Measurements from ENCODE around the gene LMF2. TPM values are rescaled to one million over a fixed set of nuclear protein-coding genes. Genes with fewer than 3 reads are reported as not detected.
A peak's percentile ranks its signal among the peaks of the same experiment; 100 is the strongest.

Gene LMF2
- total and polyA plus RNA-seq, 2 of the 4 experiments (the other 2 are of a cell fraction) = 16.8 to 82.6 TPM

GRCh38 chr22:50485221-50486131, 22.0 kb downstream of the LMF2 start:
- H3K79me1 ChIP-seq (ENCODE audit: low read depth in 1 of 2, low read length in 2 of 2) = peaks cover 0 to 3% of the 10 kb centered on the region in 2 experiments; a peak in 1 of 4 replicates
- no peaks in the 10 kb centered on the region for H3K4me1 ChIP-seq (ENCODE audit: control insufficient read depth, insufficient read depth, low read length)
- H3K9ac ChIP-seq (ENCODE audit: low read depth, low read length) = no peak overlapping the region
- H4K20me1 ChIP-seq (ENCODE audit: insufficient read depth, low read length) = no peaks in the 10 kb centered on the region; the same call in 1 of the 2 replicates
- H3K18ac ChIP-seq (ENCODE audit: low read depth, low read length) = no peak overlapping the region
- no peak for ATAC-seq (ENCODE audit: low read depth)
- H4K8ac ChIP-seq (ENCODE audit: low read depth in 2 of 2, low read length in 2 of 2) = no peak overlapping the region
- H3K23ac ChIP-seq (ENCODE audit: low read depth, low read length) = no peak overlapping the region
- DNase-seq = no peak
- H3K36me3 ChIP-seq (ENCODE audit: control insufficient read depth, insufficient read depth, low read length) = peaks cover 4% of the 10 kb centered on the region; the same call in 1 of the 2 replicates
- no peak overlapping the region for H4K91ac ChIP-seq (ENCODE audit: insufficient read depth, low read depth, low read length)
- intact Hi-C loops (cut with micrococcal nuclease) = no loop called here
- H3K9me3 ChIP-seq (ENCODE audit: control insufficient read depth, insufficient read depth, low read length) = no peaks in the 10 kb centered on the region
- H3K14ac ChIP-seq (replicated peaks; ENCODE audit: low read depth, low read length) = no peak overlapping the region
- TF ChIP-seq SMC3 (IDR thresholded peaks at IDR 0.05; ENCODE audit: low read depth, low read length) (no peak), BHLHE40 (IDR thresholded peaks at IDR 0.05; ENCODE audit: low read depth, low read length) (peak; percentile 23; the same call in 1 of the 2 replicates)
- TF ChIP-seq, protein P1, sequence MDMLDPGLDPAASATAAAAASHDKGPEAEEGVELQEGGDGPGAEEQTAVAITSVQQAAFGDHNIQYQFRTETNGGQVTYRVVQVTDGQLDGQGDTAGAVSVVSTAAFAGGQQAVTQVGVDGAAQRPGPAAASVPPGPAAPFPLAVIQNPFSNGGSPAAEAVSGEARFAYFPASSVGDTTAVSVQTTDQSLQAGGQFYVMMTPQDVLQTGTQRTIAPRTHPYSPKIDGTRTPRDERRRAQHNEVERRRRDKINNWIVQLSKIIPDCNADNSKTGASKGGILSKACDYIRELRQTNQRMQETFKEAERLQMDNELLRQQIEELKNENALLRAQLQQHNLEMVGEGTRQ (IDR thresholded peaks at IDR 0.05; ENCODE audit: low read depth, low read length) = 0 out of 2 replicates have a peak, but pooled peaks have one; percentile 29
- POLR2A ChIA-PET (ENCODE audit: unreplicated experiment) = no interaction called here
- H3K9me1 ChIP-seq (ENCODE audit: insufficient read depth, low read length) = no peaks in the 10 kb centered on the region
- H2AK5ac ChIP-seq (ENCODE audit: low read depth, low read length) = no peak overlapping the region
- H3K4me3 ChIP-seq (ENCODE audit: insufficient read depth, low read depth, low read length) = no peak overlapping the region
- H3K56ac ChIP-seq (ENCODE audit: extremely low read depth, insufficient read depth, low read length) = no peak overlapping the region
- H2BK120ac ChIP-seq (ENCODE audit: low read depth, low read length) = no peak overlapping the region
- BruUV-seq (replicated peaks) = no TSS peak
- H3K4me2 ChIP-seq (ENCODE audit: low read depth, low read length) = no peak overlapping the region
- dilution Hi-C loops (cut with HindIII; ENCODE audit: low sequenced_read_pairs, unreplicated experiment) = no loop called here
- peak overlapping the region; percentile 37 for H2AK9ac ChIP-seq (replicated peaks; ENCODE audit: low read depth, low read length, poor library complexity)
- CTCF ChIA-PET = no interaction called here
- no peak overlapping the region for H3K27ac ChIP-seq (ENCODE audit: insufficient read depth, low read length)
- 72% methylated on average over 15 of the region's 29 CpGs; no CpG with 5 or more reads in 1 of the 2 experiments for WGBS, 2 experiments (ENCODE audit: extremely low coverage in 2 of 2, insufficient read length in 1 of 2)
- H2BK20ac ChIP-seq (ENCODE audit: low read depth, low read length) = no peak overlapping the region
- no peak overlapping the region for H3K4ac ChIP-seq (ENCODE audit: low read depth, low read length)
- in situ Hi-C loops (cut with MboI; ENCODE audit: low sequenced_read_pairs) = no loop called here
- no peak overlapping the region for H2BK15ac ChIP-seq (ENCODE audit: low read depth, low read length)
- no peak overlapping the region for H2BK5ac ChIP-seq (ENCODE audit: low read depth, low read length, poor library complexity, severe bottlenecking)
- H3K27me3 ChIP-seq (ENCODE audit: control insufficient read depth, insufficient read depth, low read length) = peaks cover 7% of the 10 kb centered on the region
- H2AFZ ChIP-seq (replicated peaks; ENCODE audit: low read length, poor library complexity) = peak overlapping the region; percentile 51
- H4K5ac ChIP-seq (ENCODE audit: low read depth, low read length) = no peak overlapping the region

Measured in IMR-90 (cell line).